Measurements from ENCODE around the gene HMG20B. TPM values are rescaled to one million over a fixed set of nuclear protein-coding genes. Genes with fewer than 3 reads are reported as not detected.
A peak's percentile ranks its signal among the peaks of the same experiment; 100 is the strongest.

Gene HMG20B
- polyA plus RNA-seq, 1 donor = 76.6 TPM

GRCh38 chr19:3619631-3620012 lies 46.9 kb downstream of the HMG20B start:
- no peak for DNase-seq

- DNase-seq = no peak
Observed at GRCh38 chr19:3620145-3620816, 47.5 kb downstream of the HMG20B start.

- no peak for DNase-seq
Observed at GRCh38 chr19:3620817-3621547, 48.2 kb downstream of the HMG20B start.

GRCh38 chr19:3621689-3622088 lies 48.9 kb downstream of the HMG20B start:
- DNase-seq = no peak

- no peak for DNase-seq
Observed at GRCh38 chr19:3622224-3622623, 49.5 kb downstream of the HMG20B start.

GRCh38 chr19:3623716-3624115 lies 51.0 kb downstream of the HMG20B start:
- DNase-seq = no peak

GRCh38 chr19:3625996-3626472 lies 53.3 kb downstream of the HMG20B start:
- DNase-seq = no peak

- DNase-seq = peak; percentile 97
Observed at GRCh38 chr19:3626473-3627350, 54.0 kb downstream of the HMG20B start, which contains the start of gene CACTIN. CACTIN (minus strand) TSS chr19:3626790; CDS start chr19:3626762, 28 bp downstream.

GRCh38 chr19:3627351-3627723 lies 54.6 kb downstream of the HMG20B start:
- no peak for DNase-seq

Other genes starting within 250 kb of the HMG20B start
- 20.0 TPM for gene NFIC, start 206.4 kb upstream of the HMG20B start, polyA plus RNA-seq (ENCODE audit: insufficient read length)
- gene SMIM24, start 92.4 kb upstream of the HMG20B start, polyA plus RNA-seq (ENCODE audit: insufficient read length) = 446 TPM
- not detected for gene SMIM44, start 89.5 kb upstream of the HMG20B start, polyA plus RNA-seq (ENCODE audit: insufficient read length)
- gene DOHH, start 72.3 kb upstream of the HMG20B start, polyA plus RNA-seq (ENCODE audit: insufficient read length) = 5.2 TPM
- 46.7 TPM for gene FZR1, start 66.6 kb upstream of the HMG20B start, polyA plus RNA-seq (ENCODE audit: insufficient read length)
- 5.1 TPM for gene TEKTIP1, start 33.8 kb upstream of the HMG20B start, polyA plus RNA-seq (ENCODE audit: insufficient read length)
- gene MFSD12, start 15.4 kb upstream of the HMG20B start, polyA plus RNA-seq (ENCODE audit: insufficient read length) = 55.8 TPM
- 1.9 TPM for gene GIPC3, start 12.5 kb downstream of the HMG20B start, polyA plus RNA-seq (ENCODE audit: insufficient read length)
- gene TBXA2R, start 33.9 kb downstream of the HMG20B start, polyA plus RNA-seq (ENCODE audit: insufficient read length) = 2.2 TPM
- 23.2 TPM for gene CACTIN, start 53.8 kb downstream of the HMG20B start, polyA plus RNA-seq (ENCODE audit: insufficient read length)
- gene PIP5K1C, start 127.5 kb downstream of the HMG20B start, polyA plus RNA-seq (ENCODE audit: insufficient read length) = 21.1 TPM
- 7.5 TPM for gene TJP3, start 135.4 kb downstream of the HMG20B start, polyA plus RNA-seq (ENCODE audit: insufficient read length)
- gene APBA3, start 188.7 kb downstream of the HMG20B start, polyA plus RNA-seq (ENCODE audit: insufficient read length) = 16.9 TPM
- gene MRPL54, start 189.7 kb downstream of the HMG20B start, polyA plus RNA-seq (ENCODE audit: insufficient read length) = 22.6 TPM
- not detected for gene RAX2, start 199.3 kb downstream of the HMG20B start, polyA plus RNA-seq (ENCODE audit: insufficient read length)
- 0.96 TPM for gene MATK, start 213.4 kb downstream of the HMG20B start, polyA plus RNA-seq (ENCODE audit: insufficient read length)

All from left kidney (tissue), 2 donors.